NCI-H1105 treated with DMSO at 0.1 percent for 48 hours (cell line): ENCODE data around the gene DUS1L.

Experiments used
- DNase-seq: peaks from one replicate; lab custom pipeline; 2025; lab: John Stamatoyannopoulos, UW

DUS1L gene

DNA sequence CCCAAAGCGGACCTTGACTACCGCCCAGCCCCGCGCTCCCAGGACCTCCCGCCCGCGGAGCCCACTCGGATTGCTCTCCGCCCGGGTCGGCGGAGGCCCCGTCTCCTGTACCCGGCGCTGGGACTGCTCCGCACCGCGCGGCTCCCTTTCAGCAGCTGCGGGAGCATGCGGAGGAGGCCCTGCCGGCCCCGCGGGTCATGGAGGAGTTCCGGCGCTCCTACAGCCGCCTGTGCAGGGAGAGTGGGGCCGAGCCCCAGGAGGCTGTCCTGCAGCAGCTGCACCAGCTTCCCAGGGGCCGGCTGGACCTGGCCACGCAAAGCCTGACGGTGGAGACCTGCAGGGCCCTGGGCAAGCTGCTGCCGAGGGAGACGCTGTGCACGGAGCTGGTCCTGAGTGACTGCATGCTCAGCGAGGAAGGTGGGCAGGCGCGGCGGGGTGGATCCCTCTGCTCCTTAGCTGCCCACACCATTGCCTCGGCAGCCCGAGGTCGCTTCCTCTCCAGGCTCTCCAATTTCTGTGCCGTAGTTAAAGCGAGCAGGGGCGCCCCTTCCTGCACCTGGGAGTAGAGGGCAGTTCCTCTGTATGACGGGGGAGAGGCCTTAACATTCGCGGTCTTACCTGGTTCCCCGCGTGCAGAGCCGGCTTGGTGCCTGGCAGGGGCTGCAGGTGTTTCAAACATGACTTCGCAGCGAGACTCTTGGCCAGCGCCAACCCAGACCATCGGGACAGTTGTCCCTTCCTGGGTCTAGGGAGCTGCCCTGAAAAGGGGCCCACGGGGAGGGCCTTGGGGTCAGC, 42.0 kb downstream of the DUS1L start:
- DNase-seq = peak; percentile 16

DNA sequence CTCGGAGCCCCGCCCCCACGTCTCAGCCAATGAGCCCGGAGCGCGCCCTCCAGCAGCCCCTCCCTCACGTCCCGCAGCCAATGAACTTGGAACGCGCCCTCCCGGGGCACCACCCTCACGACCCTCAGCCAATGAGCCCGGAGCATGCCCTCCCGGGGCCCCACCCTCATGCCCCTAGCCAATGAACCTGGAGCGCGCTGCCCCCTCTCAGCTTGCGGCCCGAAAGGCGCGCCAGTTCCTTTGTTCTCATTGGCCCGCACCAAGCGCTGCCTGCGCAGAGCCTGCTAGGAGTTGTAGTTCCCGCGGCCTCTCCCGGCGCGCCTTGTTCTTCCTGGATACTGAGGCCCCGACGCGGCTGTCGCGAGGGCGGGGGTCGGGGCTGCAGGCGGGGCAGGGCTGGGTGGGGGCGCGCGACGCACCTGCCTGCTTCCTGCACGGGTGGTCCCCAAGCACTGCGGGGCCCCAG, 42.6 kb downstream of the DUS1L start, which contains the start of gene LRRC45:
Gene LRRC45, plus strand, starts transcription at position 325 of the 466 bp plus-strand sequence. CDS start 339 bp downstream, outside the sequence.
- DNase-seq = peak; percentile 98

GRCh38 chr17:82022310-82022980, 43.2 kb downstream of the DUS1L start, which contains the start of gene CENPX:
CENPX (minus strand) TSS chr17:82022878; CDS start chr17:82022861, 17 bp downstream.
- no peak for DNase-seq

DNA sequence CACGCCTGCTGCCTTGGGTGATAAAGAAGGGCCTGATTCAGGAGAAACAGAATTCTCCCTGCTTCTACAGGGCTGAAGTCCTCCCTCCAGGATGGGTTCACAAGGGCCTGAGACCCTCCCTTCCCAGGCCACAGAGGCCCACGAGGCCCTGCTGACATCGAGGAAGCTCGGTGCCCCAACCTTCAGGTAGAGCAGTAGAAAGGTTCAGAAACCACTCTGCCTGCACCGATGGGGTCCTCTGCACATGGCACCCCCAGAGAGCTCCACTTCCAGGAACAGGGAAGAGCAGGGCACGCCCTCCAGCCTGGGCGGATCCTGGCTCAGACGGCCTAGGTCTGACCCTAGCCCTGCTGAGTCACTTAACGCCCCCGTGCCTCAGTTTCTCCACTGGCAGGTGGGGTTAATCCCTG, 43.7 kb downstream of the DUS1L start:
- DNase-seq = no peak

- DNase-seq = peak; percentile 17
Observed at GRCh38 chr17:82021107-82021899, 44.3 kb downstream of the DUS1L start.

GRCh38 chr17:82020572-82021106, 45.0 kb downstream of the DUS1L start:
- no peak for DNase-seq

DNA sequence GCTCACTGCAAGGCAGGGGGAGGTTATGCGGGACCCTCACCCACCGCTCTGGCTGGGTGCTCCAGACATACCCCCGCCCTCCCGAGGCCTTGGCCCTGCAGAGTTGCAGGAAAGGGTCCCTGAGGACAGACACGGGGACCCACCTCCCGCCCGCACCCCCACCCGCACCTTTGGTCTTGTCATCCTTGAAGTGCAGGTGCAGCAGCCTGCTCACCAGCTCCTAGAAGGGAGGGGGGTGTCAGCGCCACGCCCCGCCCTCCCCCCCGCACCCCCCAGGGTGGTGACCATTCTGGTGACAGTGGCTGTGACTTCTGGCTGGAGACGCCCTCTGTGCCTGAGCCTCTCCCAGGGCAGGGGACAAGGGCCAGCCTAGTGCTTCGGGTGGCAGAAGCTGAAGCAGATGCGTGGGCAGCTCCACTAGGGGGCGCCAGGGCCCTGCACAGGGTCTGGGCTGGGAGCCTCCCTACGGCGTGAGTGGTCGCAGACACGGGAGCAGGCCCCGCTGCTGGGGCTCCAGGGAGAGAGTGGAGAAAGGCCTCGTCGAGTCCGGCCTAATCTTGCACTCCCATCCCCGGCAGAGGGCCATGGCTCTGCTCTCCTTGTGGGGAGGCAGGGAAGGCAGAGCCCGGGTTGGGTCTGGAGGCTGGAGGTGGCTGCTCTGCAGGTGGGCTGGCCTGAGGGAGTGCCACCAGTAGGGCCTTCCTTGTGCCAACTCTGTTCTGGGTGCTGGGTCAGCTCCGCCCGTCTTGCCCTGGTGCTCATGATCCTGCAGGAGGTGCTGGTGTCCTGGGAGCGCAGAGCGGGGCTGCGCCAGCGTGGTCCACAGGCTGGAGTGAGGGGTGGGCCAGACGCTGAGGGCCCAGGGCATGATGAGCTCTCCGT, 45.7 kb downstream of the DUS1L start:
- peak; percentile 21 for DNase-seq

GRCh38 chr17:82018989-82019689, 46.5 kb downstream of the DUS1L start:
- no peak for DNase-seq

DNA sequence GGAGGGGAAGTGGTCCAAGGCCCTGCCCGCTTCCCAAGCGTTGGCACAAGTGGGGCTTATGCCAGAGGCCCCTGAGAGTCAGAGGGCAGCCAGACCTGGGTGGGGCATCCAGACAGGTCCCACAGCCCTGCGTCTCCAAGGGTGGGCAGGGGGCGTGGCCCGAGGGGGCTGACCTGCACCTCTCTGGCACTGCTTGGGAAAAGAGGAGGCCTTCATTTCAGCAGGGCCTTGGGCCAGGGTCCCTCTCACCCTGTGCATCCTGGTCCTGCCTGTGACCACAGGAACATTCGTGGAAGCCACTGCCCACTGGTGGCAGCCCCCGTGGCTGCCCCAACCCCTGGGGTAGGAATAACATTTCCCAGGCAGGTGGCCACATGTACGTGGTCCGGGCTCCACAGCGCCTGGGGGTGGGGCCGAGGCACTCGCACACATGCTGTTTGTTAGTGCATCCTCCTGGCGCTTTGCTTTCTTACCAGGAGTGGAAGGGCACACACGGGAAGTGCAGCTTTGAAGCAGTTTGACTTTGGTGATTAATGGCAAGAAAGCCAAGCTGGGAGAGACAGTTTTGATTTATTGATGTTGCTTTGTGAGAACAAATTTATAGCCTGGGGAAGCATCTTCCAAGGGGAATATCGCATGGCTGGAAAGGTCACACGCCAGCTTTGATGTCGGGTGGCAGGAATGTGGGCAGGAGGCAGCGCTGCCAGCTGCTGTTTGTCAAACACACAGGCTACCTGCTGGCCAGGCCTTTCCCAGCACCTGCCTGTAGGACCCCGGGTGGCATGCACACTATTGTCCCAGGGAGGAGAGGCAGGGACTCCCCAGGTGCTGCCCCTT, 47.2 kb downstream of the DUS1L start:
- no peak for DNase-seq

DNA sequence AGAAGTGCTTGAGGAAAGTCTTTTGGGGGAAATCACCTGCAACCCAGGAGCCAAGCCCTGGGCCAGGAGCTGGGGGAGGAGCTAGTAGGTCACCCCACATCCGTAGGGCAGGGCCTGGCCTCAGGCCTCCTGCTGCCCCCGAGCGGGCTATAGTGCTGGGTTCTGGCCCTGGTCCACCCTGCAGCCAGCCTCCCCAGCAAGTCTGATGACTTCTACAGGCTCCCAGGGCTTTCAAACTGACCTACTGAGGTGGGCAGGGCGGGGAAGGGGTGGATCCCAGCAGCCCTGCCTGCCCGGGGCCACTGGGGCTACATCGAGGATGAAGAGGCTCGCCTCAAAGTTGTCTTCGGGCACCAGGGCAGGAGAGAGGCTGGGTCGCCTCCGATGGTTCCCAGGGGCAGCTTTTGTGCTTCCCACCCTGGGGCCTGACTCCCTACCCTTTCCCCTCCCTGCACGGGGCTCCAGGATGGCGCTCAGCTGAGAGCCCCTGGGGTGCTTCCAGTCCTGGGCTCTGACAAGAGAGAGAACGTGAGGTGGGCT, 47.9 kb downstream of the DUS1L start:
- no peak for DNase-seq

GRCh38 chr17:82016875-82017459, 48.6 kb downstream of the DUS1L start:
- no peak for DNase-seq

DNA sequence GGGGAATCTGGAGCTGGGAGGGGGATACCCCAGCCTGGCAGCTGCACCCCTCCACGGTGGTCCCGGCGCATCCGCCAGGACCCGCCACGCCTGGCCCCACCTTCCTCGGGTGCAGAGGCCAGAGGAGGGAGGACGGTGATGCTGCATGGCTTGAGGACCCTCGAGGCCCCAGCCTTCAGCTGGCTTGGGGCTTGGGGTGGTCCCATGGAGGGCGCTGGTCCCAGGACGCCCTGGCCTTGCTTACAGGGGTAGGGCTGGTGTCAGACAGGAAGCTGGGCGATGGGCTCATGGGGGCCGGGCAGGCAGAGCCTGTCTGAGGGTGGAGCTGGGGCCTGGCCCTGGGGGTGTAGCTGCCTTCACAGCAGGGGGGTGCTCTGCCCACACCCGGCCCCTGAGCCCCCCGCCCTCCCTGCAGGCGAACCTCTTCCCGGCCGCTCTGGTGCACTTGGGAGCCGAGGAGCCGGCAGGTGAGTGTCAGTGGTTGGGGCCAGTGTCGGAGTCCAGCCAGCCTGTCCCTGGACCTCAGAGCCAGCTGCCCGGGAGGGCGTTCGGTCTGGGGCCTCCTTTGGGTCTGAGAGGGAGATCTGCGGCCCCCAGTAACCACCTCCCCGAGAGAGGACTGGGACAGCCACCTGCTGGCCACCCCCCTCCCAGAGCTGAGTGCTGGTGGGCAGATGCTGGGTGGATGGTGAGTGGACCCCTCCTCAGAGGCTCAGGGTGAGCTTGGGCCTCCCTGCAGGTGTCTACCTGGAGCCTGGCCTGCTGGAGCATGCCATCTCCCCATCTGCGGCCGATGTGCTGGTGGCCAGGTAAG, 49.3 kb downstream of the DUS1L start:
- no peak for DNase-seq

- DNase-seq = no peak
Observed at GRCh38 chr17:82015311-82015971, 50.2 kb downstream of the DUS1L start.

DNA sequence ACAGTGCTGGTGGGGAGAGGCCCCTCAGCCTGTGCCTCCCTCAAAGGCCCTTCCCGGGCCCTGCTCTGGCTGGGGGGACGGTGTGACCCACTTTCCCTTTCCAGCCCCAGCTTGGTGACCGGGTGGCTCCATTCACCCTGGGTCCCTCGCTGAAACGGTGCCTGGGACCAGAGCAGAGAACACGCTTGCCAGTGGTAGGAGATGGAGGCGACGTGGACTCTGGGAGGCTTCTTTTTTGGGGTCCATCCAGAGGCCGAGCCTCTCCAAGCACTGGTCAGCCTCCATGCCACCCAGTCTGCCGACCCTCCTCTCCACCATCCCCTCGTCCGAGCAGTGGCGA, 50.7 kb downstream of the DUS1L start:
- DNase-seq = no peak

DNA sequence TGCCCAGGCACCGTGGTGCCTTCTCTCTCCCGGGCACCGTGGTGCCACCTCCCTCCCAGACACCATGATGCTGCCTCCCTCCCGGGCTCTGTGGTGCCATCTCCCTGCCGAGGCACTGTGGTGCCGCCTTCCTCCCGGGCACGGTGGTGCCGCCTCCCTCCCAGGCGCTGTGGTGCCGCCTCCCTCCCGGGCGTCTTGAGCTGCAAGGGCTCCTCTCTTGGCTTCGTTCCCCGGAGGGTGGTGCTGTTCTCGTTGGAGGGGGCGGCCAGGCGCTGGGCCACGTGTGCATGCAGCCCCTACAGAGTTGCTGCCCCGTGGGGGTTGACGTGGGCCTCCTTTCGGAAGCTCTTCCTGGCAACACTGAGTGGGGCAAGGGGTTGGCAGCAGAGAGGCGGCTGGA, 51.2 kb downstream of the DUS1L start:
- DNase-seq = no peak

DNA sequence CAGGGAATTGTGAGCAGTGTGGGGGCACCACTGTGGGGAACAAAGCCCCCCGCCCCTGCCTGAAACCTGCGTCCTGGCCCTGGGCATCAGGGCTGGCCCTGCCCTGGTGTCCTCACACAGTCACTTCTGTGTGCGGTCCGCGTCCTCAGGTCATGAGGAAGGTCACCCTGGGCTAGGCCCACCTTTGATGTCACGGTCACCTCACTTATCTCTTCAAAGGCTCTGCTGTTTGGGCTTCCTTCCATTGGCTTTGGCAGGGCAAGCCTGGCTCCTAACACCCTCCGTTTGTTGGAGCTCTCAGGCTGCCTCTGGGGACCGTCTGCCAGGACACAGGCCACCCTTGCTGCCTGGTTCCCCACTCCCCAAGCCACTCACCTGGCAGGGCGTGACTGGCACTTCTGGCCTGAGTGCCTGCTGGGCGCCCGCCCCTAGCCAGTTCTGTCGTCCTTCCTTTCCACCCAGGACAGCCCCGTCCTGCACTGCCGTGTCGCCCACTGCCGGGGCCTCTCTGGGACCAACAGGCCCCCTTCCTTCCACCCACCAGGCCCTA, 51.8 kb downstream of the DUS1L start:
- no peak for DNase-seq

DNA sequence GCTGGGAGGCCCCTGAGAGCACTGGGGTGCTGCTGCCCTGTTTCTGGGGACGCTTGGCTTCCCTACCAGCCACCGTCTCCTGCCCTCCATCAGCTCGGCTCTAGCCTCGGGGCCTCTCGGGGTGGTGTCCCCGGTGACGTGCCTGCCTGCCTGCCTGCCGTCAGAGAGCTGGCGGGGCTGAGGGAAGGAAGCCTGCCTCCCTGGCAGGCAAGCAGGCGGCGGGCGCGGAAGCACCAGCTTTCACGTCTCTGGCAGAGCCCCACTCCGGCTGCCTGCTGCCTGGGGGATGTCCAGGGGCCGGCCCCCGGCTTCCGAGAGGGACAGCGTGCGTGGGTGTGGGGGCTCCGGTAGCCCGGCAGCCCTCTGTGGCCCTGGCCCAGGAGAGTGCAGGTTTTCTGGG, 52.3 kb downstream of the DUS1L start:
- DNase-seq = no peak
